Body of pancreas (tissue), 4 donors: Measurements from ENCODE around the gene VAV2.

Experiments
- POLR2A ChIP-seq, 3 donors: fragments of 450-650 bp; IDR thresholded peaks; one replicate each; pipeline ENCODE4 v1.6.1; 2016; ENCODE audit warnings: antibody characterized with exemption in 3 of 3, mild to moderate bottlenecking in 2 of 3
- TF ChIP-seq, protein P1 (sequence below), 7 experiments: fragments of 450-650 bp in 4 of 7; fragments of 200-600 bp in 3 of 7; sonication (generic) in 3 of 7; IDR thresholded peaks; one replicate each; pipeline ENCODE4 v1.5.1; 2016 to 2019; ENCODE audit warnings: antibody characterized with exemption in 7 of 7

DNA sequence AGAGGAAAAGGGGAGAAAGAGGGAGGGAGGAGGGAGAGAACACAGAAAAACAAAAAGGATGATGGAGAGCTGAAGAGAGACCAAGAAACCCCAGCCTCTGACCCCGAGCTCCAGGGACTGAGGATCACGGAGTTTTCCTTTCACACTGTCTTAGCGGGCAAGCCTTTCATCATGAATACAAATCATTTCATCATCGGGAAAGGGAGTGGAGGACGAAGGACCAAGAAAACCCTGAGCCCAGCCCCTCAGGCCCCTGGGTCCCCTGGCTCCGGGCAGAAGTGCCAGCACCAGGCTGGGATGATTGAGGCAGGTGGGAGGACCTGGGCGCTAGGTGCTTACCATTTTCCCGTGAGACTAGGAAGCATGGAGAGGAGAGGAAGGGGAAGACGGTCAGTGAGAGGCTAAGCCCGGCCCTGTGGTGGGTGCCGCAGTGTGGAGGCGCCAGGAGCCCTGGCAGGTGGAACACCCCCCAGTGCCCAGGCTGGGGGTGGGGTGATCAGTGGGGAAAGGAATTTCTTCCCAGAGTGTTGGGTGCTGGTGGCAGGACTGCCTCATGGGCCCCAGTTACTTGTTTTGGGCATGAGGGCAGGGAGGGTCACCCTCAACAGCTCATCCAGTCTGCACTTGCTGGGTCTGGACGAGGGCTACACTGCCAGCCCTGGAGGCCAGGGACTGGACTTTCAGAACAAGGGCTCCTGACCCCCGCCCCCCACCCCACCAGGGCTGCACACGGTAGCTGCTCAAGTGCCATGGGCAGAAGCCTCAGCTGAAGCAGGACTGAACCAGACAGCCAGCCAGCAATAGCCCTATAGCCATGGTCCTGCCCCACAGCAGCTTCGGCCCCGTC is 205.0 kb downstream of the VAV2 start:
- TF ChIP-seq, protein P1, sequence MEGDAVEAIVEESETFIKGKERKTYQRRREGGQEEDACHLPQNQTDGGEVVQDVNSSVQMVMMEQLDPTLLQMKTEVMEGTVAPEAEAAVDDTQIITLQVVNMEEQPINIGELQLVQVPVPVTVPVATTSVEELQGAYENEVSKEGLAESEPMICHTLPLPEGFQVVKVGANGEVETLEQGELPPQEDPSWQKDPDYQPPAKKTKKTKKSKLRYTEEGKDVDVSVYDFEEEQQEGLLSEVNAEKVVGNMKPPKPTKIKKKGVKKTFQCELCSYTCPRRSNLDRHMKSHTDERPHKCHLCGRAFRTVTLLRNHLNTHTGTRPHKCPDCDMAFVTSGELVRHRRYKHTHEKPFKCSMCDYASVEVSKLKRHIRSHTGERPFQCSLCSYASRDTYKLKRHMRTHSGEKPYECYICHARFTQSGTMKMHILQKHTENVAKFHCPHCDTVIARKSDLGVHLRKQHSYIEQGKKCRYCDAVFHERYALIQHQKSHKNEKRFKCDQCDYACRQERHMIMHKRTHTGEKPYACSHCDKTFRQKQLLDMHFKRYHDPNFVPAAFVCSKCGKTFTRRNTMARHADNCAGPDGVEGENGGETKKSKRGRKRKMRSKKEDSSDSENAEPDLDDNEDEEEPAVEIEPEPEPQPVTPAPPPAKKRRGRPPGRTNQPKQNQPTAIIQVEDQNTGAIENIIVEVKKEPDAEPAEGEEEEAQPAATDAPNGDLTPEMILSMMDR (IDR thresholded peaks at IDR 0.05) = no peak
- TF ChIP-seq POLR2A (IDR thresholded peaks at IDR 0.05) = no peak
